Erythroblast (primary cell): ENCODE results near the gene RCE1.

Experiments
- GATA1 ChIP-seq: IDR thresholded peaks from 2 replicates; pipeline ENCODE4 v1.6.1; 2011; ENCODE audit warnings: low read depth, mild to moderate bottlenecking, control low read depth, low read length, moderate library complexity
- POLR2A ChIP-seq: IDR thresholded peaks from 2 replicates; pipeline ENCODE4 v1.6.1; 2011; ENCODE audit warnings: mild to moderate bottlenecking, low read length

DNA sequence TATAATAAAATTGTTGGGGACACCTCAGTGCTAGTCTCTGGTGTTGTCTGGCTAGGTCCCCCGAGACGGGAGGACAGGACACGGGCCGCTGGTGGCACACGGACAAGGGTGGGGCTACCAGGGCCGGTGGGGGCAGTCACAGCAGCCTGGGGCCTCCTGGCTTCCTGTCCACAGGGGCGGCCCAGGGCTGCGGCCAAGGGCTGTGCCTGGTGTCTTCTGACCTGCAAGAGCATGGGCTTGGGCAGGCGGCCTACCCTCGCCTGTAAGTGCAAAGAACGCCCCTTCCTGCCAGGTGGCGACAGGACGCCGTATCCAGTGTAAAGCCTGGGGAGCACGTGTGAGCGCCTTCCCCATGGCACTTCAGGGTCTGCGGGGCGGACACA lies 17.2 kb downstream of the RCE1 start:
- TF ChIP-seq POLR2A (no peak), GATA1 (no peak)
